Neuronal stem cell (in vitro differentiated cells): ENCODE data around the gene TFB1M.

Experiments used
- DNase-seq: peaks from one replicate; pipeline ENCODE4 v3.0.0-alpha.2; 2013; ENCODE audit warnings: low spot score
- H2AFZ ChIP-seq: one replicate; pipeline ENCODE4 v1.6.1; 2013; ENCODE audit warnings: mild to moderate bottlenecking, low read length, inconsistent platforms
- H2AK5ac ChIP-seq: 2 replicates; pipeline ENCODE4 v1.6.1; 2013; ENCODE audit warnings: low read depth, mild to moderate bottlenecking, inconsistent platforms, low read length, moderate library complexity, mixed read lengths
- H2BK120ac ChIP-seq: 2 replicates; pipeline ENCODE4 v1.6.1; 2013; ENCODE audit warnings: low read depth, mild to moderate bottlenecking, inconsistent platforms, low read length, moderate library complexity, mixed read lengths
- H2BK12ac ChIP-seq: one replicate; pipeline ENCODE4 v1.6.1; 2013; ENCODE audit warnings: low read length, inconsistent platforms
- H2BK15ac ChIP-seq: 2 replicates; pipeline ENCODE4 v1.6.1; 2013; ENCODE audit warnings: mild to moderate bottlenecking, low read length, inconsistent platforms, mixed read lengths
- H2BK5ac ChIP-seq: one replicate; pipeline ENCODE4 v1.6.1; 2013; ENCODE audit warnings: inconsistent platforms, mild to moderate bottlenecking, low read length, moderate library complexity
- H3K14ac ChIP-seq: one replicate; pipeline ENCODE4 v1.6.1; 2013; ENCODE audit warnings: low read length, inconsistent platforms
- H3K18ac ChIP-seq: 2 replicates; pipeline ENCODE4 v1.6.1; 2013; ENCODE audit warnings: low read length, inconsistent platforms
- H3K23ac ChIP-seq: 2 replicates; pipeline ENCODE4 v1.6.1; 2013; ENCODE audit warnings: low read depth, mild to moderate bottlenecking, mixed read lengths, low read length, inconsistent platforms; ENCODE audit not compliant: poor library complexity
- H3K27ac ChIP-seq: replicated peaks from 3 replicates; pipeline ENCODE4 v1.5.1; 2013; ENCODE audit warnings: low read length, inconsistent platforms
- H3K27me3 ChIP-seq, 3 experiments: 2 replicates each; pipeline ENCODE4 v1.6.1; 2013; ENCODE audit warnings: low read length in 3 of 3, mild to moderate bottlenecking in 2 of 3, inconsistent platforms in 1 of 3, low read depth in 1 of 3, mixed read lengths in 1 of 3, moderate library complexity in 1 of 3; ENCODE audit not compliant: control insufficient read depth in 3 of 3, insufficient read depth in 3 of 3
- H3K36me3 ChIP-seq, 2 donors: replicated peaks in 1 of 2; 2 replicates each; pipeline ENCODE4 v1.6.1; 2013; ENCODE audit warnings: low read length in 2 of 2; ENCODE audit not compliant: control insufficient read depth in 2 of 2, insufficient read depth in 2 of 2
- H3K4ac ChIP-seq: 2 replicates; pipeline ENCODE4 v1.6.1; 2013; ENCODE audit warnings: inconsistent platforms, mild to moderate bottlenecking, low read length, moderate library complexity
- H3K4me1 ChIP-seq, 2 donors: 1 replicate in 1 of 2; 2 replicates in 1 of 2; pipeline ENCODE4 v1.6.1; 2013; ENCODE audit warnings: low read length in 2 of 2, low read depth in 1 of 2; ENCODE audit not compliant: control insufficient read depth in 2 of 2, insufficient read depth in 1 of 2
- H3K4me2 ChIP-seq: one replicate; pipeline ENCODE4 v1.6.1; 2013; ENCODE audit warnings: mild to moderate bottlenecking, low read length, inconsistent platforms; ENCODE audit not compliant: insufficient read depth, poor library complexity, severe bottlenecking
- H3K4me3 ChIP-seq, 2 donors: 2 replicates each; pipeline ENCODE4 v1.5.1; 2013; ENCODE audit warnings: low read length in 2 of 2, mild to moderate bottlenecking in 2 of 2, inconsistent platforms in 1 of 2, moderate library complexity in 1 of 2
- H3K79me1 ChIP-seq: one replicate; pipeline ENCODE4 v1.6.1; 2013; ENCODE audit warnings: low read depth, mild to moderate bottlenecking, inconsistent platforms, low read length, moderate library complexity
- H3K9ac ChIP-seq: one replicate; pipeline ENCODE4 v1.6.1; 2013; ENCODE audit warnings: mild to moderate bottlenecking, low read depth, low read length, inconsistent platforms; ENCODE audit not compliant: poor library complexity
- H3K9me3 ChIP-seq, 2 donors: replicated peaks in 1 of 2; 2 replicates each; pipeline versions ENCODE3 to v1.6.1; 2013; ENCODE audit warnings: low read length in 2 of 2, mild to moderate bottlenecking in 2 of 2, inconsistent platforms in 1 of 2, low read depth in 1 of 2, mixed read lengths in 1 of 2, moderate library complexity in 1 of 2; ENCODE audit not compliant: control insufficient read depth in 2 of 2, insufficient read depth in 1 of 2
- H4K8ac ChIP-seq: one replicate; pipeline ENCODE4 v1.6.1; 2013; ENCODE audit warnings: low read depth, mild to moderate bottlenecking, inconsistent platforms, low read length, moderate library complexity
- H4K91ac ChIP-seq: one replicate; pipeline ENCODE4 v1.6.1; 2013; ENCODE audit warnings: low read length, low read depth, mild to moderate bottlenecking, inconsistent platforms; ENCODE audit not compliant: poor library complexity
- WGBS, 2 donors: extraction: QIAGEN DNeasy Blood & Tissue Kit; methylation state at CpG; one replicate each; pipeline ENCODE4 v1.1.7; 2013; ENCODE audit warnings: missing lambda C conversion rate in 2 of 2, mixed read lengths in 1 of 2; ENCODE audit not compliant: insufficient read length in 2 of 2, insufficient replicate concordance in 1 of 2; ENCODE audit errors: extremely low coverage in 2 of 2; 5-methylcytosine and 5-hydroxymethylcytosine counted together

TFB1M gene

DNA sequence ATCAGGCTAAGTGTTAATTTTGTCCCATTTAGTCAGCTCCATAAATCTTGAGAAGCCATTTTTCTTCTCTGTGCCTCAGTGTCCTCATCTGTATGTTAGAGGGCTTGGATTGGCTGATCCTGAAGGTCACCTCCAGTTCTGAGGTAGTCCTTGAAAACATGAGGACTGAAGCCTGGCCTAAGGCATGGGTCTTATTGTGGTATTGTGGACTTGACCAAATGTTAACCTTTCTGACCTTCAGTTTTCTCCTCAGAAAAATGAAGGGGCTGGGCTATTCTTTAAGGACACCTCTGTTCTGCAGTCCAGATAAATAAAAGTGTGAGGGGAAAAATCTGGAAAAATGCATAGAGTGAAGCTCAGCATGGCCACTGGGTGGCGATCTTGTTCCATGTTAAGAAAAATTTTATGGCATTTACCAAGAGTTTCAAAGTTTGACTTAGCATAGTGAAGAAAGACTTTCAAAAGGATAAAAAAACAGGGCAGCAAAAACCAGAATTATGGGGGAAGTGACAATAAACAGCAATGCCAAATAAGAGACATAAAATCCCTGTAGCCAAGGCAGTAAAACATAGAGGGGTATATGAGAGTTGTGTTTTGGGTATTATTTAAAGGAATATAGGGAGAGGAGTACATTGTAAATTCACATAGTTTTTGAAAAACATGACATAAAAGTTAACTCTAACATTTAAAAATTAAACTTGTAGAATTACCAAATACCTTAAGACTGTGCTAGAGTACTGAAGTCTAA lies 13.2 kb upstream of the TFB1M start:
- Histone ChIP-seq H3K4me2 (no peak overlapping the region), H3K27ac (no peak overlapping the region), H3K4ac (no peak overlapping the region)

GRCh38 chr6:155325700-155326516 lies 11.6 kb upstream of the TFB1M start:
- no peak for DNase-seq
- WGBS, 2 donors = no CpG with 5 or more reads among the region's 6 CpGs
- H4K91ac ChIP-seq = no peak overlapping the region
- H3K14ac ChIP-seq = no peak overlapping the region
- H3K4me3 ChIP-seq = no peak overlapping the region
- H3K9me3 ChIP-seq = no peaks in the 10 kb centered on the region
- H3K27ac ChIP-seq = no peak overlapping the region
- H3K18ac ChIP-seq = no peak overlapping the region
- H2BK12ac ChIP-seq = no peak overlapping the region
- no peak overlapping the region for H4K8ac ChIP-seq
- no peaks in the 10 kb centered on the region for H3K36me3 ChIP-seq
- no peak overlapping the region for H3K23ac ChIP-seq
- H3K4me2 ChIP-seq = no peak overlapping the region
- peak overlapping the region; percentile 43 for H2AFZ ChIP-seq
- peaks cover 0 to 1% of the 10 kb centered on the region in 2 donors for H3K4me1 ChIP-seq
- peaks cover 0 to 15% (median 0%) of the 10 kb centered on the region in 3 experiments for H3K27me3 ChIP-seq
- H2BK120ac ChIP-seq = no peak overlapping the region
- H2AK5ac ChIP-seq = no peak overlapping the region
- H3K79me1 ChIP-seq = no peaks in the 10 kb centered on the region
- H3K9ac ChIP-seq = no peak overlapping the region
- H2BK5ac ChIP-seq = no peak overlapping the region
- H3K4ac ChIP-seq = no peak overlapping the region
- H2BK15ac ChIP-seq = no peak overlapping the region

More for the DNA sequence above, 13.2 kb upstream of the TFB1M start:
- no peak overlapping the region for H2AFZ ChIP-seq
- no peak overlapping the region for H2BK12ac ChIP-seq
- no peak overlapping the region for H3K18ac ChIP-seq
- H3K14ac ChIP-seq = no peak overlapping the region
- H3K9me3 ChIP-seq = no peaks in the 10 kb centered on the region
- H4K8ac ChIP-seq = no peak overlapping the region
- no peak overlapping the region for H2BK120ac ChIP-seq
- no peaks in the 10 kb centered on the region for H3K36me3 ChIP-seq
- H3K4me3 ChIP-seq = no peak overlapping the region
- H3K23ac ChIP-seq = no peak overlapping the region
- DNase-seq = peak; percentile 62
- H3K27me3 ChIP-seq = peaks cover 0 to 13% (median 0%) of the 10 kb centered on the region in 3 experiments
- no peaks in the 10 kb centered on the region for H3K79me1 ChIP-seq
- H2BK15ac ChIP-seq = no peak overlapping the region
- no peak overlapping the region for H4K91ac ChIP-seq
- H3K9ac ChIP-seq = no peak overlapping the region
- peaks cover 0 to 1% of the 10 kb centered on the region in 2 donors for H3K4me1 ChIP-seq
- no CpG with 5 or more reads among the region's 1 CpG for WGBS, 2 donors
- no peak overlapping the region for H2AK5ac ChIP-seq
- H2BK5ac ChIP-seq = no peak overlapping the region

DNA sequence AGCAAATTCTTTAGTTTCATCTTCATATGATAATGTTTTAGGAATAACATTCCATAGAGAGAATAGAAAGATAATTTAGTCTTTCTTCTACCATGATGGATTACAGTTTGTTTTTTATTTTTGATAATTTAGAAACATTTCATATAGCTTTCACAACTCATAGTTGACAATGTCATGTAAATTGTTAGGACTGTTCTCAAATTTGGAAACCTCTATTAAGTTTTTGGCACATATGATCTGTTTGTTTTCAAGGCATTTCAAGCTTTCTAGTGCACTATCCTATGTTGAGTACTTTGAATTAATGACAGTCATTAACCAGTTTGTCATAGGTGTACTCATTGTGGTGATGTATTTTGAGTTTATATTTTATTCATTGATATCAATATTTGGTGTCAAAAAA lies 10.7 kb upstream of the TFB1M start:
- Histone ChIP-seq H2AFZ (no peak overlapping the region), H3K4ac (no peak overlapping the region), H3K18ac (no peak overlapping the region), H3K79me1 (no peaks in the 10 kb centered on the region), H2BK15ac (no peak overlapping the region), H3K4me3 (no peak overlapping the region), H2BK5ac (no peak overlapping the region), H3K36me3 (no peaks in the 10 kb centered on the region), H3K4me1 (peaks cover 0 to 1% of the 10 kb centered on the region in 2 donors), H3K27ac (no peak overlapping the region), H2AK5ac (no peak overlapping the region), H3K23ac (no peak overlapping the region), H4K8ac (no peak overlapping the region), H3K9ac (no peak overlapping the region), H3K9me3 (no peaks in the 10 kb centered on the region), H3K27me3 (peaks cover 0 to 18% (median 0%) of the 10 kb centered on the region in 3 experiments), H3K14ac (no peak overlapping the region), H4K91ac (no peak overlapping the region), H2BK120ac (no peak overlapping the region), H3K4me2 (no peak overlapping the region), H2BK12ac (no peak overlapping the region)
- no peak for DNase-seq

DNA sequence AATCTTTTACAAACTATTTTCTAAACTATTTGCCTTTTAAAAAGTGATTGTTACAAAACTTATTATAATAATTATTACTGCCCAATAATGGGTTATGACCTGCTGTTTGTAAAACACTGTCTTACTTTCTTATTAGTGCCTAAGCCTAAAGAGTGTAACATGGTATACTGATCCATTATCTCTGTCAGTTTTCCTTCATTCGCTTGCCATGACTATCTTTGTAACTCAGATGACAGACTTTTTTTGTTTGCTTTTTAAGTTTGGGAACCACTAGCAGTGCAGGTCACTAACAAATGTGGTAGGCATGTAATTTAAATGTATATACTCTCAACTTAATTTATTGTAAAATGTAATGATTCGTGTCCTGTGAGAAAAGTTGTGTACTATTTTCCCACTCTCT lies 9.9 kb upstream of the TFB1M start:
- no peak overlapping the region for H2AFZ ChIP-seq
- no CpG with 5 or more reads among the region's 2 CpGs for WGBS, 2 donors
- no peak overlapping the region for H3K18ac ChIP-seq
- H3K79me1 ChIP-seq = no peaks in the 10 kb centered on the region
- no peak overlapping the region for H3K4me3 ChIP-seq
- no peak overlapping the region for H3K9ac ChIP-seq
- no peak overlapping the region for H3K4me2 ChIP-seq
- H2AK5ac ChIP-seq = no peak overlapping the region
- H3K23ac ChIP-seq = no peak overlapping the region
- no peak overlapping the region for H2BK120ac ChIP-seq
- no peak for DNase-seq
- no peak overlapping the region for H2BK15ac ChIP-seq
- no peak overlapping the region for H4K91ac ChIP-seq
- no peaks in the 10 kb centered on the region for H3K9me3 ChIP-seq
- no peak overlapping the region for H3K14ac ChIP-seq
- H3K4ac ChIP-seq = no peak overlapping the region
- no peak overlapping the region for H2BK12ac ChIP-seq
- no peak overlapping the region for H4K8ac ChIP-seq
- H3K27ac ChIP-seq = no peak overlapping the region
- H3K36me3 ChIP-seq = no peaks in the 10 kb centered on the region
- H3K27me3 ChIP-seq = peaks cover 0 to 15% (median 0%) of the 10 kb centered on the region in 3 experiments
- peaks cover 0 to 1% of the 10 kb centered on the region in 2 donors for H3K4me1 ChIP-seq
- H2BK5ac ChIP-seq = no peak overlapping the region
